Cortex of kidney (tissue), 1 donor: ENCODE results near the gene TYMS.
"Not testable (repeated sequence)": the region's sequence is repeated elsewhere in the genome, so short reads cannot be mapped to it uniquely, and the experiment has no call there.

ENCODE experiments used
- DNase-seq: peaks from one replicate; lab custom pipeline; 2025; lab: John Stamatoyannopoulos, UW

The TYMS gene

DNA sequence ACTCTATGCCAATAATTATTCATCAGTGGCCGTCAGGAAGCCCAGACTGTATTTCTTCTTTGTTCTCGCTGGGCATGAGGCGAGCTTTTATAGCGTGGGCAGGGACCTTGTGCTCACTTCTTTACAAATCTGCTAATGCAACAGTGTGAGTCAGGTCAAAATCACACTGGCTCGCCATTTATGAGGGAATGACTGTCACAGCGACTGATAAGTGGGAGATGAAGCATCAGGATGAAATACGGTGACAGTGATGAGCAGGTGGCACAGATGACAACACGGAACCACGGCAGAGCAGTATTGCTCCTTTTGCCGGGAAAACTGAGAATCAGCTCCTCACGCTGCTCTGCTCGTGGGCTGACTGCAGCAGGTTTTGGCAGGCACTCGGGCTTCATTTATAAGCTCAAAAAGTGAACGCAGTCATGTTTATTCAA lies 20.5 kb downstream of the TYMS start:
- DNase-seq: no peak

GRCh38 chr18:678482-679182 lies 21.2 kb downstream of the TYMS start:
- DNase-seq: no peak

- no peak for DNase-seq
Observed at GRCh38 chr18:679516-679915, 22.1 kb downstream of the TYMS start.

GRCh38 chr18:680392-680791 lies 22.9 kb downstream of the TYMS start:
- no peak for DNase-seq

GRCh38 chr18:681985-682384 lies 24.5 kb downstream of the TYMS start:
- DNase-seq: no peak

GRCh38 chr18:682416-682815 lies 25.0 kb downstream of the TYMS start:
- DNase-seq: not testable (repeated sequence)

- DNase-seq: no peak
Observed at GRCh38 chr18:682833-683232, 25.4 kb downstream of the TYMS start.

GRCh38 chr18:683531-683930 lies 26.1 kb downstream of the TYMS start:
- DNase-seq: no peak

- no peak for DNase-seq
Observed at GRCh38 chr18:685438-685837, 28.0 kb downstream of the TYMS start.

GRCh38 chr18:686339-687111 lies 29.1 kb downstream of the TYMS start:
- no peak for DNase-seq

GRCh38 chr18:688323-688722 lies 30.9 kb downstream of the TYMS start:
- no peak for DNase-seq

DNA sequence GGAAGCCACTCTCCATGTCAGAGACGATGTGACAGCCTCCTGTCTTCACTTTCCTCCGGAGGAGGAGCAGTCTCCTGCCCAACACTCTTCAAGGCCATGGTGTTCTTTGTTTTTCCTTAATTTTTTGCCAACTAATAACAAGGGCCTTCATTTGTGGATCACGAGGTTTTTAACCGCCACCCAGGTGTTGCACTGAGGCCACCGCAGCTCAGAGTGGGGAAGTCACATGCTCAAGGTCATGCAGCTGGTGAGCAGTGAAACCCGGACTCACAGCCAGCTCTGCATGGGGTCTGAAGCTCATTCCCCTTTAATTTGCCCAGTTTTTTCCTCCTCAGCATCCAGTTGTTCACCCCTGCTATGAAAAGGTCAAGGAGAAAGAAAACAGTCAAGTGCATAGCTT lies 35.4 kb downstream of the TYMS start:
- no peak for DNase-seq

DNA sequence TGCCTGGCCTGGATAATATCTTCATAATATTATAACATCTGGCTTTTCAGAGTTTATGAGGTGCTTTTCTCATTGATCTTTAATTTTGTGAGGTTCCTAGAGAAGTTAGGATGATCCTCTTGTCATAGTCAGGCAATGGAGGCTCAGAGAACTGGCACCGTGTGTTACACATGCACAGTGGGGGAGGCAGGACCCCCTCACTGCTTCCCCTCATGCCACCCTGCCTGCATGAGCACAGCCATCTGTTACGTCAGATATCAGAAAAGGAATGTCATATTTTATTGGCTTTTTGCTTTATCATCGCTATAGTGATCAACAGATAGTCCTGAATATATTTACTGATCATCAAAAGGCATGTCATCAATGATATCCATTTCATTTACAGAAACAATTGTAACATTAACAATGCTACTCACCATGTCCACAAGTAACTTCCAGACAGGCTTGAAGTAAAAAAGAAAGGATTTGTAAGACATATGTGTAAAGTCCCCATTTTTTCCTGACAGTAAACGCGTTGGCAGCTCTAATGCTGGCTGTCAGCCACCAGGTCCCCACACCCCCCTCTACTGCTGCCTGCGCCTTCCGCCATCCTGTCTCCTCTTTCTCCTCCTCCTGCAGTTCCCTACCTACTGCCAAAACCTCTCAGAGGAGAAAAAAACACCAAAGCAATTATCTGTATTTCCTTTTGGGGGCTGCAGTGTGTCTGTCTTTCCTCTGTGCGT lies 36.2 kb downstream of the TYMS start:
- DNase-seq: no peak

GRCh38 chr18:697012-697411 lies 39.6 kb downstream of the TYMS start:
- DNase-seq: no peak

GRCh38 chr18:697800-698199 lies 40.3 kb downstream of the TYMS start:
- no peak for DNase-seq

- DNase-seq: no peak
Observed at GRCh38 chr18:703213-703967, 45.9 kb downstream of the TYMS start.

GRCh38 chr18:706405-706804 lies 49.0 kb downstream of the TYMS start:
- DNase-seq: no peak

DNA sequence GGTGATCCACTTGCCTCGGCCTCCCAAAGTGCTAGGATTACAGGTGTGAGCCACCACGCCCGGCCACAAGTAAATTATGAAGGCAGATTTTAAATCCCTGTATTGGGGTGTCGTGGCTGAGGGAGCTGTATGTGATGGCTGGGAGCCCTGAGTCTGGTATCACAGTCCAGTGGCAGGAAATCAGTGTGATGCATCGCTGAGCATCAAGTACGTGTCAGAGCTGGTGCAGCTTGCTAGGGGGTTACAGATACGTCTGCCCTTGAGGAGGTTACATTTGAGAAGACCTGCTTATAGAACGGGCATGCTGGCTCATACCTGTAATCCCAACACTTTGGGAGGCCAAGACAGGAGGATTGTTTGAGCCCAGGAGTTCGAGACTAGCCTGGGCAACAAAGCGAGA lies 50.6 kb downstream of the TYMS start:
- no peak for DNase-seq

GRCh38 chr18:709771-710170 lies 52.3 kb downstream of the TYMS start:
- no peak for DNase-seq

DNA sequence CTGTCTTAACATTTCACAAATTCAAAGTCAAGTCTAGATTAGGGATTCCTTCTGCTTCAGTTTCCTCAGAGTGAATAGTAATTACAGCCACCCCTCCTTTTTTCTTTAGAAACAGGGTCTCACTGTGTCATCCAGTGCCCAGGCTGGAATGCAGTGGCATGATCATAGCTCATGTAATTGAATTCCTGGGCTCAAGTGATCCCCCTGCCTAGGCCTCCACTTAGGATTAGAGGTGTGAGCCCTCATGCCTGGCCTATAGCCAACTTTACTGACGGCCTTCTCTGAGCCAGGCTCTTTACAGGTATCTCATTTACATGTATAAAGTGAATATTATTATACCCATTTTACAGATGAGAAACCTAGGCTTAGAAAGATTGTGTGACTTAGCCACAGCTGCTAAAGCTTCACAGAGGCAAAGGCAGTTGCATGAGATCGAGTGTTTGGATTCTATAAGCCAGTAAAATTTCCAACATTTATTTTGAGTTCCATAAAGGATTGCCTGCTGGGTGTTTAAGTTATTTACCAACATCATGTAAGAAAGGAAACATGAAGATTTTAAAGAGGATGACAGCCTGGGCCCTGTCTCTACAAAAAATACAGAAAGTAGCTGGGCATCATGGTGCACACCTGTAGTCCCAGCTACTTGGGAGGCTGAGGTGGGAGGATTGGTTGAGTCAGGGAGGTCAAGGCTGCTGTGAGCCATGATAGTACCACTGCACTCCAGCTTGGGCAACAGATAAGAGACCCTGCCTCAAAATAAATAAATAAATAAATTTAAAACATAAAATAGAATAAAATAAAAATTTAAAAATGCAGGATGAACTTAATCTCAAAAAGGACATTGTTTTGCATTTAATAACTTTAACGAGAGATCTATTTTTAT lies 53.2 kb downstream of the TYMS start:
- DNase-seq: no peak

GRCh38 chr18:711310-711656 lies 53.8 kb downstream of the TYMS start:
- no peak for DNase-seq
